Activated T-helper 2 cell treated with anti-CD3 and anti-CD28 coated beads, Interferon-gamma antibody, Interleukin-2, Interleukin-4, amounts not matched to agents 10 μg/mL and 5 μg/mL and 100 μg/mL, durations not matched to agents 14 hours and 24 hours and 36 hours (primary cell): ENCODE data around the gene STK32B. TPM values are rescaled to one million over a fixed set of nuclear protein-coding genes. Genes with fewer than 3 reads are reported as not detected.

Experiments used
- DNase-seq: peaks from one replicate; pipeline ENCODE4 v3.0.0; 2021; ENCODE audit warnings: low spot score
- H3K27ac Mint-ChIP-seq: one replicate; pipeline ENCODE4 v1.8.0; 2021; ENCODE audit warnings: mixed read lengths
- H3K27me3 Mint-ChIP-seq: one replicate; pipeline ENCODE4 v1.8.0; 2021; ENCODE audit warnings: low read depth, mixed read lengths
- H3K36me3 Mint-ChIP-seq: one replicate; pipeline ENCODE4 v1.8.0; 2021; ENCODE audit warnings: low read depth, mixed read lengths
- H3K4me1 Mint-ChIP-seq: one replicate; pipeline ENCODE4 v1.8.0; 2021; ENCODE audit warnings: low read depth, mixed read lengths
- H3K4me3 Mint-ChIP-seq: one replicate; pipeline ENCODE4 v1.8.0; 2021; ENCODE audit warnings: low read depth, mild to moderate bottlenecking, moderate library complexity, mixed read lengths
- H3K9me3 Mint-ChIP-seq: one replicate; pipeline ENCODE4 v1.8.0; 2021; ENCODE audit warnings: mixed read lengths
- intact Hi-C: fragments of 100-400 bp; cut with micrococcal nuclease; formaldehyde crosslinking; loops from one replicate; pipeline ENCODE4 v1.15.1; 2023
- total RNA-seq: library from RNA; stranded (reverse); gene quantifications from 2 replicates; pipeline ENCODE4 v1.2.3, GENCODE V29; 2022

The STK32B gene
- total RNA-seq, 1 donor from 2014 or later = not detected

DNA sequence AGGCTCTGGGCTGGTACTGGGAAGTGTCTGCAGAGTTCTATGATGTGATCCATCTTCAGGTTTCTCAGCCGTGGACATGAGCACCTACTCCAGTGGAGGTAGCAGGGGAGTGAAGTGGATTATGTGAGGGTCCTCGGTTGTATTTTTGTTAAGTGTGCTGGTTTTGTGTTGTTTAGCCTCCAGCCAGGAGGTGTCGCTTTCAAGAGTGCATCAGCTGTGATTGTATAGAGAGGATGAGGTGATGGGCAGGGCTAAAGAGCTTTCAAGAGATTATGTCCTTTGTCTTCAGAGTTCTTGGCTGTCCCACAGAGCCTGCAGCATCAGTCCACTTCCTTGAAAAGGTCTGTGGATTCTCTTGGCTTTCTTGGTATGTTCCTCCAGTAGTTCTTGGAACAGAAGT, 256.6 kb downstream of the STK32B start:
- Mint-ChIP-seq H3K9me3 (peaks cover 16% of the 10 kb centered on the region), H3K27me3 (no peaks in the 10 kb centered on the region), H3K4me1 (no peaks in the 10 kb centered on the region), H3K4me3 (no peak overlapping the region), H3K27ac (no peak overlapping the region), H3K36me3 (no peaks in the 10 kb centered on the region)
- intact Hi-C loops = no loop called here
- DNase-seq = no peak

DNA sequence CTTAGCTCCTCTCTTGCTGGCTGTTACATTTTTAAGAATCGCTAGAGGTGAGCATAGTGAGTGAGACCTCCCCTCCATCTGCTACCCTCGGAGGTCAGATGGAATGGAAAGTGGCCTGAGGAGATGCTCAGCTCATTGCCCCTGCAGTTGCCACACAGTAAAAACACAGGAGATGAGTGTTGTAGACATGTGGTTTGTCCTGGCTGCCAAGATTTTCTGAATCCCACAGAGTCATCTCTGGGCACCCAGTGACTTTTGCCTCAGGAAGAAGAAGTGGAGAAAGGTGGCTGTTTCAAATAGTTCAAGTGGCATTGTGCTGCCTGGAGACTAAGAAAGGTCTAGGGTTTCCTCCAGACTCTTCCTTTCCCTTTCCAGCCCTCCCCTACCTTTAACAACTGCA, 271.0 kb downstream of the STK32B start:
- H3K36me3 Mint-ChIP-seq = no peaks in the 10 kb centered on the region
- peaks cover 9% of the 10 kb centered on the region for H3K9me3 Mint-ChIP-seq
- H3K27me3 Mint-ChIP-seq = no peaks in the 10 kb centered on the region
- H3K4me1 Mint-ChIP-seq = no peaks in the 10 kb centered on the region
- no peak overlapping the region for H3K4me3 Mint-ChIP-seq
- DNase-seq = no peak
- H3K27ac Mint-ChIP-seq = no peak overlapping the region
- intact Hi-C loops = no loop called here

DNA sequence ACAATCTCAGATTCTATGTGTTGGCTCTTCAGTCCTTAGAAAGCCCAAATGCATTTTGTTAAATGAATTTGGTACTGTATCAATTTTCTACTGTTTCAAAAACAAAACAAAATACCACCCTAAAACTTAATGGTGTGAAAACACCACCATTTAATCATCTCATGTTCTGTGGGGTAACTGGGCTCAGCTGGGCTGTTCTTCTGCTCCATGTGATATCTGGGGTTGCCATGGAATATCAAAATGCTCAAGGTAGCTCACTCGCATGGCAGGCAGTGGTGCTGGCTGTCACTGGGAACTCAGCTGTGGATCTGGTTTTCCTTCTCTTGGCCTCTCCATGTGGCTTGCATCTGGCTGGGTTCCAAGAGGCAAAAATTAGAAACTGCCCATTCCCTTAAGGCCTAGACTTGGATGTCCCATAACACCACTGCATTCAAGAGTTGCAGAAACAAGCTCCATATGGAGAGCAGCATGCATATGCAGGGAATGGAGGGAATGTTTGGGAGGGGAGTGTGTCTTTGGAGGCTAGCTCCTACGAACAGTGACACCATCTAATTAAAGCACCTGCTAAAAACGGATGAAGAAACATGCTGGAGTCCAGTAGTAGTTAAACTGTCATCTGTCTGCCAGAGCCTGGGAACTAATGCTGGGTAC, 279.2 kb downstream of the STK32B start:
- intact Hi-C loops = no loop called here
- Mint-ChIP-seq H3K27ac (no peak overlapping the region), H3K4me1 (no peaks in the 10 kb centered on the region), H3K27me3 (no peaks in the 10 kb centered on the region), H3K9me3 (peaks cover 14% of the 10 kb centered on the region), H3K36me3 (no peaks in the 10 kb centered on the region), H3K4me3 (no peak overlapping the region)
- no peak for DNase-seq

DNA sequence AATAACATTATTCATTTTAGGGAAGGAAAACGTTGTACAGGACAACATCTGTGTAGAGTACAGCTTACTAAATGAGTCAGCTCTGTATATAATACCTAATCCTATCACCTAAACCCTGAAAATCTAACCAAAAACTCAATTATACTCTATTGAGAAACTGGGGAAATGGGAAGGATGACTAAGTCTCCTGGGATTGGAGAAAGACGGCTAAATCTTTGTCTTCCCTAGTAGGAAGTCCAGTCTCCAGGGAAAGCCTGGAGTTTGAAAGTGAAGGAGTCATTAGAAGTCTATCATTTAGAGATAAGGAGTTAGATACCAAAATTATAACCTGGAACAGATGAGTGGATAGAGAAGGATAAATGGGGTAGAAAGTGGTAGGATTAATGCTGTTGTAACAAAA, 286.5 kb downstream of the STK32B start:
- peaks cover 21% of the 10 kb centered on the region for H3K9me3 Mint-ChIP-seq
- intact Hi-C loops = no loop called here
- H3K27ac Mint-ChIP-seq = no peak overlapping the region
- H3K27me3 Mint-ChIP-seq = no peaks in the 10 kb centered on the region
- H3K4me1 Mint-ChIP-seq = no peaks in the 10 kb centered on the region
- no peak for DNase-seq
- no peaks in the 10 kb centered on the region for H3K36me3 Mint-ChIP-seq
- no peak overlapping the region for H3K4me3 Mint-ChIP-seq

DNA sequence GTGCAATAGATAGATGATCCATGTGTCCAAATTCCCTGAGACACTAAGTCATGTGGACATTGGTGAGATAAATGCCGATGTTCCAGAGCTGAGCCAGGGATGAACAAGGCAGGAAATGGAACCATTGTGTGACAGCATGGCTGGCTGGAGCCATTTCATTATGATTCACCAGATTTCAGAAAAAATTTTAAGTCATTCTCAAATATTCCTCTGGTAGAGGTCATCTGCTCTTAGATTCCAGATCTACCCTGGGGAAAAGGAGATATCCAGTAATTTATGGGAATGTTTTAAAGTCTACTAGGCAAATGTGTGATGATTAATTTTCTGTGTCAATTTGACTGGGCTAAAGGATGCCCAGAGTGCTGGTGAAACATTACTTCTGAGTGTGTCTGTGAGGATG, 287.3 kb downstream of the STK32B start:
- Mint-ChIP-seq H3K36me3 (no peaks in the 10 kb centered on the region), H3K4me3 (no peak overlapping the region), H3K27me3 (no peaks in the 10 kb centered on the region), H3K4me1 (no peaks in the 10 kb centered on the region), H3K27ac (no peak overlapping the region), H3K9me3 (peaks cover 21% of the 10 kb centered on the region)
- DNase-seq = no peak
- intact Hi-C loops = no loop called here

DNA sequence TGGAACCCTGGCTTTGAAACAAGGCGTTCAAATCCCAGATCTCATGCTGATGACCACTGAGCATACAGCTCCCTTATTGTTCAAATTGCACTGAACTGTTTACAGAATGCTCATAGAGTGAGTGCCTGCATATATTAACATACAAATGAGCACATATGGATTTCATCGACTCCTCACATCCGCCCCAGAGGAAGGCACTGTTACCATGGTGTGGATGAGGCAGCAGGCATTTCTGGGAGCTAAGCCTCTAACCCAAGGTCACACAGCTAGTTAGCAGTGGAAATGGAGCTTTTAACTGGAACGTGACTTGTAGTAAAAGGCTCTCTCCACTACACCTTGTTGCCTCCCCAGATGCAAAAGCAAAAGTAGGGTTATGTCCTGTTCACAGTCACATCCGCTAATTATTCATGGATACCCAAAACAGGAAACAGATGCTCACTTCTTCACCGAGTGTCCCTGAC, 289.7 kb downstream of the STK32B start:
- H3K9me3 Mint-ChIP-seq = peaks cover 13% of the 10 kb centered on the region

DNA sequence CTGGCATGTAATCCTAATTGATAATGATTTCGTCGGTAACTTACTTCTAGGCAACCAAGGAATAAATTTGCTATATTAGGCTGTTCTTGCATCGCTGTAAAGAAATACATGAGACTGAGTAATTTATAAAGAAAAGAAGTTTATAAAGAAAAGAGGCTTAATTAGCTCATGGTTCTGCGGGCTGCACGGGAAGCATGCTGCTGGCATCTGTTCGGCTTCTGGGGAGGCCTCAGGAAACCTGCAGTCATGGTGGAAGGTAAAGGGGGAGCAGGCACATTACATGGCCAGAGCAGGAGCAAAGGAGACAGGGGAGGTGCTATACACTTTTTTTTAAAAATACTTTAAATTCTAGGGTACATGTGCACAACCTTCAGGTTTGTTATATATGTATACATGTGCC, 290.2 kb downstream of the STK32B start:
- no peak for DNase-seq
- H3K4me3 Mint-ChIP-seq = no peak overlapping the region
- no peaks in the 10 kb centered on the region for H3K27me3 Mint-ChIP-seq
- no peak overlapping the region for H3K27ac Mint-ChIP-seq
- peaks cover 11% of the 10 kb centered on the region for H3K9me3 Mint-ChIP-seq
- no peaks in the 10 kb centered on the region for H3K36me3 Mint-ChIP-seq
- intact Hi-C loops = no loop called here
- no peaks in the 10 kb centered on the region for H3K4me1 Mint-ChIP-seq

More for the DNA sequence above, 289.7 kb downstream of the STK32B start:
- no peak for DNase-seq
- intact Hi-C loops = no loop called here
- Mint-ChIP-seq H3K4me1 (no peaks in the 10 kb centered on the region), H3K4me3 (no peak overlapping the region), H3K27me3 (no peaks in the 10 kb centered on the region), H3K36me3 (no peaks in the 10 kb centered on the region), H3K27ac (no peak overlapping the region)

DNA sequence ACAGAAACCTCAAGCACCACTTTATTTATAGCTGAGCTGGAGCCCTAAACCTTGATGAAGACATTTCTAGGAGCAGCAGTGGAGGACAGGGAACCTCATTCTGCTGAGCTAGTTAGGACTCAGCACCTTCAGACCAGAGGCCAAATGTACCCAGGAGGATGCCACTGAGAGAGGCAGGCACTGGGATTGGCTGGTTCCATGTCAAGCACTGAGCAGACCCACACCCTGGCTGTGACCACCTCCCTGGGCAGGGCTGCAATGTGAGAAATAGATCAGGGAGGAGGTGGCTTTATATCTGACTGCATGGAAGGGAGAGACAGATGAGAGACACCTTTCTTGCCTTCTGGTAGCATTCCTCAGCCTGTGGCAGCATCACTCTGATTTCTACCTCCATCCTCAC, 304.6 kb downstream of the STK32B start:
- intact Hi-C loops = no loop called here
- no peak overlapping the region for H3K4me3 Mint-ChIP-seq
- DNase-seq = no peak
- no peak overlapping the region for H3K27ac Mint-ChIP-seq
- H3K27me3 Mint-ChIP-seq = no peaks in the 10 kb centered on the region
- peaks cover 6% of the 10 kb centered on the region for H3K9me3 Mint-ChIP-seq
- H3K36me3 Mint-ChIP-seq = no peaks in the 10 kb centered on the region
- no peaks in the 10 kb centered on the region for H3K4me1 Mint-ChIP-seq

DNA sequence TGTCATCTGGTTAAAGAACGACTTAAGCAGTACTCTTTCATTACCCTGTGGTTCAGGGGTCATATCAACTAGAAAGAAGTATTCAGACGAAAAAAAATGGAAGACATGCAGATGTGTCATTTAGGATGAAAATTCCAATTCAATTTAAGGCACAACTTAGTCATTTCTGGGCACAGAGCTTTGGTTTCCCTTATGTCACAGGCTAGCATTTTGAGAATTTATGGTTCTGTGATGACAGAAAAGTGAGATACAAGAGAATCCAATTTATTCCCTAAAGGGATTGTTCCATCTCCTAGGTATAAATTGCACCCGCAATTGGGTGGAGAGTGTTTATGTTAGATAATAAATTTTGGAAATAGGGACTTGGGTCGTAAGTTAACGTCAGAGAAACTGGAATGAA, 306.6 kb downstream of the STK32B start:
- H3K27me3 Mint-ChIP-seq = no peaks in the 10 kb centered on the region
- DNase-seq = no peak
- H3K27ac Mint-ChIP-seq = no peak overlapping the region
- no peaks in the 10 kb centered on the region for H3K36me3 Mint-ChIP-seq
- H3K4me1 Mint-ChIP-seq = no peaks in the 10 kb centered on the region
- peaks cover 6% of the 10 kb centered on the region for H3K9me3 Mint-ChIP-seq
- intact Hi-C loops = no loop called here
- H3K4me3 Mint-ChIP-seq = no peak overlapping the region

DNA sequence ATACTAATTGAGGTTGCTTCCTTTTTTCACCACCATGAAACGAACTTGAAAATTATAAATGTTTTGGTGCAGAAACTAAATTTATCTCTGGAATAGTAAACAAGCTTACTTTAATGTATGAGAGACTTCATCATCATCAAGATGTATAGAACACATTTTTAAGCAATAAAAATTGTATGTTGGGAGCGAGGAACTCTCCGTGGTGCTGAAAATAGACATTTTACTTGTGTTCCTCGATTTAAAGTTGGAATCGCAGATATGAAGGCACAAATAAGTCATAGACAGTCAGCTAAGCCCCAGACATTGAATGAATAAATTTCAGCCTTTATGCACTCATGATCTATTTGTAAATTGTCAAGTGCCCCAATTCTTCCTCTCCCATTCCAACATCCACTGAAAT, 310.7 kb downstream of the STK32B start:
- no peaks in the 10 kb centered on the region for H3K4me1 Mint-ChIP-seq
- no peaks in the 10 kb centered on the region for H3K27me3 Mint-ChIP-seq
- no peak overlapping the region for H3K4me3 Mint-ChIP-seq
- intact Hi-C loops = no loop called here
- no peak overlapping the region for H3K27ac Mint-ChIP-seq
- H3K9me3 Mint-ChIP-seq = peaks cover 6% of the 10 kb centered on the region
- no peaks in the 10 kb centered on the region for H3K36me3 Mint-ChIP-seq
- no peak for DNase-seq

DNA sequence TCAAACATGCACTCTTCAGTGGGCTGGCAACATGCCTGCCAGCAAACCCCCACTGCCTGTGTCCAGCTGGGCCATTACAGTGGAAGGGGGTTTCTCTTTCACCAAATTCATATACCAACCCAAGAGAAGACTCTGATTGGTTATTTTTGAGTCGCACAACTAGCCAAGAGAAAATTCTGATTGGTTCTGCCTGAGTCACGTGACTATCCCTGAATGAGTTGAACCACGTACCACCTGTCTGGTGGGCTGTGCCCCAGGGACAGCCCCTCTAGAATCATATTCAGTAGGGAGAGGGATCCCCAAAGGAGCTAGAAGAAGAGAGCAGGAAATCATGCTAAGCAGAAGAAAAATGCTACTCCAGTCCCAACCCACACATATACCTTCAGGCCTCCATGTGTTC, 313.1 kb downstream of the STK32B start:
- Mint-ChIP-seq H3K4me1 (no peaks in the 10 kb centered on the region), H3K9me3 (peaks cover 10% of the 10 kb centered on the region), H3K27me3 (no peaks in the 10 kb centered on the region), H3K4me3 (no peak overlapping the region), H3K27ac (no peak overlapping the region), H3K36me3 (no peaks in the 10 kb centered on the region)
- intact Hi-C loops = no loop called here
- DNase-seq = no peak

DNA sequence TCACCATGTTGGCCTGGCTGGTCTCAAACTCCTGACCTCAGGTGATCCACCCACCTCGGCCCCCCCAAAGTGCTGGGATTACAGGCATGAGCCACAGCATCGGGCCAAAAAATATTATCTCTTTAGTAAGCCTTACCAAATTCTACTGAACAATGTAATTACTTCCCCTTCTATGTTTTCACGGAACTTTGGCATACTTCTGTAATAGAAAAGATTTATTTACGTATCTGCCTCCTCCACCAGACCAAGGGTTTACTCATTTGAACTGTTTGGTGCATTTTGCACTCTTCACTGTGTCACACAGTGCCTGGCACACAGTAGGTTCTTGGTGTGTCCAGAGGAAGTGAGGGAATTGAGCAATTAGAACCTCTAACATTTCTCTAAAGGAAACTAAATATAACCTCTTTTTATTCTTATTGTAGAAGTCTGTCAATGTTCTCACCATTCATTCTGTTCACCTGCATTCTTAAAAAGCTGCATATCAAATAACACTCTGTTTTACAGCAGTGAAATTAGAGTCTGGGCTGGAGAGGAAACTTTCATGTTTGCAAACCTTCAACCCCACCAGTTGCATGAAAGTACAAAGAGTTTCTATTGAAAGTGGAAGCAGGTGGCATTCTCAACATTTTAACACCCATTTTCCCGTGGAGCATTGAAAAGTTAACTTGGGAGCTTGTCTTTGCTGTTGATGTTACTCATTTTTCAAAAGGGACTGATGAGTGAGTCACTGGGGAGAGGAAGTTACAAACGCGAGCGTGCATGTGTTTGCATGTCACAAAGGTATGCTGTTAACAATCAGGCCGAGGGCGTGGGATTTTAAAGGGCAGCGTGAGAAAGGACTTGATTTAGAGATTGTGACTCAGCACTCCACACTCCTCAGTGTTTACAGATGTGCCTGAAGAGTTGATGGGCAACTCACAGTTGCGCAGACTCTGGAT, 314.1 kb downstream of the STK32B start:
- intact Hi-C loops = no loop called here
- H3K36me3 Mint-ChIP-seq = no peaks in the 10 kb centered on the region
- H3K4me1 Mint-ChIP-seq = no peaks in the 10 kb centered on the region
- no peak overlapping the region for H3K4me3 Mint-ChIP-seq
- H3K9me3 Mint-ChIP-seq = peaks cover 6% of the 10 kb centered on the region
- DNase-seq = no peak
- H3K27me3 Mint-ChIP-seq = no peaks in the 10 kb centered on the region
- no peak overlapping the region for H3K27ac Mint-ChIP-seq

DNA sequence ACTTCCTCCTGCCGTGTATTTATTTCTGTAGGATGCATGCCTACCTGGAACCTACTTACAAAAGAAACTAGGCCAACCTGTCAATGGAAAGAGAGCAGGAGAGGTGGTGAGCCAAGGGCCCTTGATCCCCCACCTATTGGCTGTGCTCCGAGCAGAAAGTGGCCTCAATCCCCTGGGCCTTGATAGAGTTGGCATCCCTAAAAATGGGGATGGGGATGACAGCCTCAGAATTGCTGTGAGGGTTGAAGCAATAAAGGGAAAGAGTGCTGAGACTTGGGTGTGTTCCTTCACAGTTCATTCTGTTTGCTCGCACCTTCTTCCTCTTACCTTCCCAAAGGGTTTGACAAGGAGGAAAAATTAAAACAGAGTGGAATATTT, 314.7 kb downstream of the STK32B start:
- intact Hi-C loops = no loop called here
- no peak overlapping the region for H3K27ac Mint-ChIP-seq
- H3K4me1 Mint-ChIP-seq = no peaks in the 10 kb centered on the region
- peaks cover 6% of the 10 kb centered on the region for H3K9me3 Mint-ChIP-seq
- H3K36me3 Mint-ChIP-seq = no peaks in the 10 kb centered on the region
- no peak overlapping the region for H3K4me3 Mint-ChIP-seq
- no peaks in the 10 kb centered on the region for H3K27me3 Mint-ChIP-seq
- DNase-seq = no peak
